ENCODE results near the gene SLC22A31. TPM values are rescaled to one million over a fixed set of nuclear protein-coding genes. Genes with fewer than 3 reads are reported as not detected.

SLC22A31 gene
- total and polyA plus RNA-seq, 9 of the 15 experiments (the other 6 are each of a cell fraction or from before 2014, with no cell fraction given): 0.29 to 2.2 (median 0.47) TPM; not detected in 3

- BruUV-seq (replicated peaks): TSS peak; percentile 93
- peaks cover 34% of the 10 kb centered on the region for H3K79me2 ChIP-seq (ENCODE audit: control insufficient read depth, insufficient read depth, low read length)
- H3K9me3 ChIP-seq (replicated peaks; ENCODE audit: control insufficient read depth, insufficient read depth, low read depth, low read length): no peaks in the 10 kb centered on the region; the same call in 1 of the 2 replicates
- TF ChIP-seq RB1 (IDR thresholded peaks at IDR 0.05; ENCODE audit: low read depth) (no peak), MBD1 (CRISPR knock-in tag; IDR thresholded peaks at IDR 0.05) (no peak), BCL6 (CRISPR knock-in tag; IDR thresholded peaks at IDR 0.05) (no peak), ZNF639 (CRISPR knock-in tag; conservative IDR thresholded peaks at IDR 0.05 in 1 of 2, IDR thresholded peaks at IDR 0.05 in 1 of 2) (0 out of 4 replicates have a peak, but pooled peaks of 1 of the 2 experiments have one; percentile 17), NFXL1 (CRISPR knock-in tag; IDR thresholded peaks at IDR 0.05) (no peak), ZNF436 (CRISPR knock-in tag; IDR thresholded peaks at IDR 0.05) (no peak)
- WGBS (ENCODE audit: insufficient coverage, low coverage, missing lambda C conversion rate): 2% methylated on average over 11 of the region's 11 CpGs
- DNase-seq (ENCODE audit: extremely low read depth in 1 of 4, low spot score in 3 of 4) (no peak), ATAC-seq (no peak), FAIRE-seq (no peak)
- ChIA-PET CTCF (ENCODE audit: low intra/inter-chr PET ratio) (interaction anchor here (0.6 to 1.5 kb wide), 4 partner anchors 46 to 481 kb away, joined by 3 to 5 read pairs (median 4); no protein-coding TSS in a partner anchor), POLR2A (interaction anchor here (0.8 to 1.0 kb wide), 2 partner anchors 10 to 14 kb away, joined by 3 read pairs; no protein-coding TSS in a partner anchor)
- H3K4me1 ChIP-seq (replicated peaks in 1 of 2; ENCODE audit: control insufficient read depth in 2 of 2, insufficient read depth in 2 of 2, low read length in 2 of 2): peaks cover 20 to 31% of the 10 kb centered on the region in 2 experiments; a peak in 4 of 5 replicates
- H3K4me2 ChIP-seq (ENCODE audit: insufficient read depth, low read length): peak overlapping the region; percentile 72
- intact Hi-C loops (cut with micrococcal nuclease): loop anchor here (2.0 to 5.0 kb wide), 4 partner anchors 24 to 404 kb away; partner anchors contain the start of genes CDH15 and SPG7
- H4K20me1 ChIP-seq (replicated peaks; ENCODE audit: control insufficient read depth, insufficient read depth, low read length): no peaks in the 10 kb centered on the region; the same call in 1 of the 2 replicates
- peak overlapping the region; percentile 90 for H3K4me3 ChIP-seq
- H3K36me3 ChIP-seq (ENCODE audit: control insufficient read depth, insufficient read depth, low read length): peaks cover 23% of the 10 kb centered on the region
- H2AFZ ChIP-seq (ENCODE audit: low read depth, low read length): peak overlapping the region; percentile 89; the same call in 1 of the 2 replicates
- no peaks in the 10 kb centered on the region for H3K9me1 ChIP-seq (ENCODE audit: control insufficient read depth, insufficient read depth, low read length)
- in situ Hi-C loops (cut with MboI): loop anchor here (10.0 kb wide), 1 partner anchor 402 kb away; the partner anchor contains the start of gene APRT
- peak overlapping the region; percentile 78 for H3K27ac ChIP-seq (ENCODE audit: extremely low read depth, low read depth, low read length)
- no peaks in the 10 kb centered on the region for H3K27me3 ChIP-seq (ENCODE audit: control insufficient read depth in 2 of 2, insufficient read depth in 2 of 2, low read length in 2 of 2)
- peak overlapping the region; percentile 76 to 99 for H3K9ac ChIP-seq (ENCODE audit: insufficient read depth in 1 of 2, low read depth in 2 of 2, low read length in 2 of 2)
Measured at GRCh38 chr16:89217138-89217387, 16.7 kb upstream of the SLC22A31 start.
